ENCODE results near the gene SAMD3. TPM values are rescaled to one million over a fixed set of nuclear protein-coding genes. Genes with fewer than 3 reads are reported as not detected.

Gene SAMD3
- total RNA-seq, 1 experiment from 2014 or later, result not detected

- DNase-seq (ENCODE audit: low read depth, low spot score) (no peak), ATAC-seq (no peak)
- POLR2A ChIA-PET, result no interaction called here
- H3K27ac ChIP-seq (ENCODE audit: low read length), result no peak overlapping the region
- TF ChIP-seq POLR2AphosphoS5 (IDR thresholded peaks at IDR 0.05; ENCODE audit: low read depth, low read length) (no peak), TCF7L2 (IDR thresholded peaks at IDR 0.05; ENCODE audit: low read depth, low read length) (no peak), REST (IDR thresholded peaks at IDR 0.05; ENCODE audit: insufficient read depth in 1 of 2, low read depth in 2 of 2, low read length in 1 of 2) (no peak), SIN3A (IDR thresholded peaks at IDR 0.05; ENCODE audit: borderline replicate concordance, insufficient read depth, low read depth, low read length) (no peak), CTCF (IDR thresholded peaks at IDR 0.05) (no peak)
- H3K36me3 ChIP-seq (ENCODE audit: control insufficient read depth, insufficient read depth, low read length), result no peaks in the 10 kb centered on the region
- intact Hi-C loops (cut with micrococcal nuclease; ENCODE audit: unreplicated experiment) (no loop called here), in situ Hi-C loops (cut with HindIII; ENCODE audit: low pct_unique_long_range_greater_than_20kb, low sequenced_read_pairs) (no loop called here)
- no peak overlapping the region for H3K4me3 ChIP-seq (ENCODE audit: low read depth in 2 of 2, low read length in 2 of 2)
- H3K9me3 ChIP-seq (ENCODE audit: control insufficient read depth, insufficient read depth, low read depth, low read length), result no peaks in the 10 kb centered on the region
- no TSS peak for BruUV-seq (replicated peaks)
- H3K4me1 ChIP-seq (ENCODE audit: control insufficient read depth, insufficient read depth, low read length), result no peaks in the 10 kb centered on the region
- CTCF ChIA-PET, result no interaction called here
- no peaks in the 10 kb centered on the region for H3K27me3 ChIP-seq (ENCODE audit: control insufficient read depth, insufficient read depth, low read length)
Observed at GRCh38 chr6:130211691-130212090, 11.1 kb downstream of the SAMD3 start.

GRCh38 chr6:130207979-130208649 lies 14.6 kb downstream of the SAMD3 start:
- H3K4me1 ChIP-seq (ENCODE audit: control insufficient read depth, insufficient read depth, low read length), result no peaks in the 10 kb centered on the region
- ChIA-PET CTCF (no interaction called here), POLR2A (no interaction called here)
- DNase-seq (ENCODE audit: low read depth, low spot score), result no peak
- H3K27ac ChIP-seq (ENCODE audit: low read length), result no peak overlapping the region
- ATAC-seq, result no peak
- no peaks in the 10 kb centered on the region for H3K36me3 ChIP-seq (ENCODE audit: control insufficient read depth, insufficient read depth, low read length)
- H3K9me3 ChIP-seq (ENCODE audit: control insufficient read depth, insufficient read depth, low read depth, low read length), result no peaks in the 10 kb centered on the region
- H3K4me3 ChIP-seq (ENCODE audit: low read depth in 2 of 2, low read length in 2 of 2), result no peak overlapping the region
- intact Hi-C loops (cut with micrococcal nuclease; ENCODE audit: unreplicated experiment), result no loop called here
- in situ Hi-C loops (cut with HindIII; ENCODE audit: low pct_unique_long_range_greater_than_20kb, low sequenced_read_pairs), result no loop called here
- no TSS peak for BruUV-seq (replicated peaks)
- TF ChIP-seq POLR2AphosphoS5 (IDR thresholded peaks at IDR 0.05; ENCODE audit: low read depth, low read length), result no peak
- TF ChIP-seq REST (IDR thresholded peaks at IDR 0.05; ENCODE audit: insufficient read depth in 1 of 2, low read depth in 2 of 2, low read length in 1 of 2), result no peak
- TF ChIP-seq TCF7L2 (IDR thresholded peaks at IDR 0.05; ENCODE audit: low read depth, low read length), result no peak
- no peak for TF ChIP-seq CTCF (IDR thresholded peaks at IDR 0.05)
- TF ChIP-seq SIN3A (IDR thresholded peaks at IDR 0.05; ENCODE audit: borderline replicate concordance, insufficient read depth, low read depth, low read length), result no peak
- no peaks in the 10 kb centered on the region for H3K27me3 ChIP-seq (ENCODE audit: control insufficient read depth, insufficient read depth, low read length)

Data from Panc1 (cell line).